ENCODE data around the gene KRTAP5-2.

KRTAP5-2 gene

GRCh38 chr11:1572197-1573076, 25.7 kb downstream of the KRTAP5-2 start, which contains the start of gene DUSP8:
TSS of gene DUSP8 (minus strand) at chr11:1572271. CDS start at chr11:1565826, 6,445 bp downstream.
- no peak for DNase-seq
- H3K4me1 ChIP-seq (ENCODE audit: insufficient read depth, low read length), result no peaks in the 10 kb centered on the region
- no peak within 1 kb of the TSS for H3K27ac ChIP-seq (ENCODE audit: low read length)
- no peak for TF ChIP-seq CTCF (IDR thresholded peaks at IDR 0.05; ENCODE audit: borderline replicate concordance, extremely low read depth, low read length, poor library complexity, severe bottlenecking)
- TF ChIP-seq EZH2 (IDR thresholded peaks at IDR 0.05; ENCODE audit: borderline replicate concordance, low read depth, low read length, severe bottlenecking), result no peak
- H3K36me3 ChIP-seq (ENCODE audit: insufficient read depth, low read length), result no peaks in the 10 kb centered on the region
- peaks cover 13% of the 10 kb centered on the region for H4K20me1 ChIP-seq (ENCODE audit: insufficient read depth, low read length)
- no peak for ATAC-seq (ENCODE audit: insufficient read depth, low read depth)
- H3K9me3 ChIP-seq (ENCODE audit: insufficient read depth, low read length, severe bottlenecking), result no peaks in the 10 kb centered on the region
- no peak within 1 kb of the TSS for H3K4me2 ChIP-seq (ENCODE audit: insufficient read depth, low read length)
- H2AFZ ChIP-seq (ENCODE audit: low read depth, low read length), result no peak within 1 kb of the TSS
- no peak within 1 kb of the TSS for H3K9ac ChIP-seq (ENCODE audit: low read depth, low read length)
- no peaks in the 10 kb centered on the region for H3K79me2 ChIP-seq (ENCODE audit: insufficient read depth, low read length)
- no peak within 1 kb of the TSS for H3K4me3 ChIP-seq (ENCODE audit: low read depth in 1 of 2, low read length in 2 of 2)
- no peaks in the 10 kb centered on the region for H3K27me3 ChIP-seq (ENCODE audit: insufficient read depth, low read length, poor library complexity)

GRCh38 chr11:1571760-1572196, 26.3 kb downstream of the KRTAP5-2 start:
- DNase-seq (no peak), ATAC-seq (ENCODE audit: insufficient read depth, low read depth) (no peak)
- no peaks in the 10 kb centered on the region for H3K27me3 ChIP-seq (ENCODE audit: insufficient read depth, low read length, poor library complexity)
- no peak overlapping the region for H3K9ac ChIP-seq (ENCODE audit: low read depth, low read length)
- no peaks in the 10 kb centered on the region for H3K79me2 ChIP-seq (ENCODE audit: insufficient read depth, low read length)
- H3K4me3 ChIP-seq (ENCODE audit: low read depth in 1 of 2, low read length in 2 of 2), result no peak overlapping the region
- no peak overlapping the region for H2AFZ ChIP-seq (ENCODE audit: low read depth, low read length)
- H3K27ac ChIP-seq (ENCODE audit: low read length), result no peak overlapping the region
- TF ChIP-seq CTCF (IDR thresholded peaks at IDR 0.05; ENCODE audit: borderline replicate concordance, extremely low read depth, low read length, poor library complexity, severe bottlenecking) (no peak), EZH2 (IDR thresholded peaks at IDR 0.05; ENCODE audit: borderline replicate concordance, low read depth, low read length, severe bottlenecking) (no peak)
- no peaks in the 10 kb centered on the region for H3K4me1 ChIP-seq (ENCODE audit: insufficient read depth, low read length)
- peaks cover 13% of the 10 kb centered on the region for H4K20me1 ChIP-seq (ENCODE audit: insufficient read depth, low read length)
- H3K4me2 ChIP-seq (ENCODE audit: insufficient read depth, low read length), result no peak overlapping the region
- no peaks in the 10 kb centered on the region for H3K9me3 ChIP-seq (ENCODE audit: insufficient read depth, low read length, severe bottlenecking)
- no peaks in the 10 kb centered on the region for H3K36me3 ChIP-seq (ENCODE audit: insufficient read depth, low read length)

- TF ChIP-seq CTCF (IDR thresholded peaks at IDR 0.05; ENCODE audit: borderline replicate concordance, extremely low read depth, low read length, poor library complexity, severe bottlenecking) (no peak), EZH2 (IDR thresholded peaks at IDR 0.05; ENCODE audit: borderline replicate concordance, low read depth, low read length, severe bottlenecking) (no peak)
- Histone ChIP-seq H3K79me2 (ENCODE audit: insufficient read depth, low read length) (no peaks in the 10 kb centered on the region), H3K36me3 (ENCODE audit: insufficient read depth, low read length) (no peaks in the 10 kb centered on the region), H3K9me3 (ENCODE audit: insufficient read depth, low read length, severe bottlenecking) (no peaks in the 10 kb centered on the region), H3K27me3 (ENCODE audit: insufficient read depth, low read length, poor library complexity) (no peaks in the 10 kb centered on the region), H3K4me3 (ENCODE audit: low read depth in 1 of 2, low read length in 2 of 2) (no peak overlapping the region), H4K20me1 (ENCODE audit: insufficient read depth, low read length) (peaks cover 13% of the 10 kb centered on the region), H3K27ac (ENCODE audit: low read length) (no peak overlapping the region), H2AFZ (ENCODE audit: low read depth, low read length) (no peak overlapping the region), H3K4me2 (ENCODE audit: insufficient read depth, low read length) (no peak overlapping the region), H3K4me1 (ENCODE audit: insufficient read depth, low read length) (no peaks in the 10 kb centered on the region), H3K9ac (ENCODE audit: low read depth, low read length) (no peak overlapping the region)
- ATAC-seq (ENCODE audit: insufficient read depth, low read depth), result peak; percentile 53; the same call in 1 of the 3 replicates
- peak; percentile 30 for DNase-seq
Observed at GRCh38 chr11:1570896-1571759, 27.0 kb downstream of the KRTAP5-2 start.

Measured in DND-41 (cell line).